Heart right ventricle (tissue), 16 donors: ENCODE data around the gene ARL2. TPM values are rescaled to one million over a fixed set of nuclear protein-coding genes. Genes with fewer than 3 reads are reported as not detected.

Experiments used
- ATAC-seq, 8 donors: fragments of 200-7000 bp; cut with Tn5 transposase; one replicate each; pipeline ENCODE4 v1.9.1; 2020; ENCODE audit warnings: mild to moderate bottlenecking in 8 of 8, moderate library complexity in 8 of 8, moderate number of reproducible peaks in 1 of 8
- DNase-seq, 2 donors: peaks; one replicate each; pipeline ENCODE4 v3.0.0-alpha.2; 2020
- H3K27ac ChIP-seq, 10 donors: fragments of 200-600 bp; sonication (generic) in 2 of 10; one replicate each; pipeline versions ENCODE4 v1.5.0 to v1.8.0; 2020 to 2022; ENCODE audit warnings: mild to moderate bottlenecking in 3 of 10
- H3K27me3 ChIP-seq, 7 donors: fragments of 200-600 bp; one replicate each; pipeline ENCODE4 v1.8.0; 2021 to 2022; ENCODE audit warnings: mild to moderate bottlenecking in 2 of 7
- H3K36me3 ChIP-seq, 9 donors: fragments of 200-600 bp; sonication (generic) in 1 of 9; one replicate each; pipeline versions ENCODE4 v1.5.0 to v1.8.0; 2020 to 2022; ENCODE audit warnings: mild to moderate bottlenecking in 2 of 9
- H3K4me1 ChIP-seq, 9 donors: fragments of 200-600 bp; sonication (generic) in 1 of 9; one replicate each; pipeline versions ENCODE4 v1.5.0 to v1.8.0; 2020 to 2022; ENCODE audit warnings: mild to moderate bottlenecking in 4 of 9
- H3K4me3 ChIP-seq, 10 donors: fragments of 200-600 bp; sonication (generic) in 2 of 10; one replicate each; pipeline versions ENCODE4 v1.5.0 to v1.8.0; 2020 to 2022; ENCODE audit warnings: mild to moderate bottlenecking in 7 of 10, moderate library complexity in 2 of 10
- H3K9me3 ChIP-seq, 11 donors: fragments of 200-600 bp in 10 of 11; sonication (generic) in 2 of 11; one replicate each; pipeline versions ENCODE4 v1.5.0 to v1.8.0; 2013 to 2022; ENCODE audit warnings: mild to moderate bottlenecking in 2 of 11, control low read depth in 1 of 11, moderate library complexity in 1 of 11
- WGBS, 2 donors: extraction: QIAGEN DNeasy Blood & Tissue Kit; methylation state at CpG; one replicate each; pipeline ENCODE4 v1.1.7; 2013; ENCODE audit warnings: inconsistent platforms in 1 of 2; 5-methylcytosine and 5-hydroxymethylcytosine counted together
- intact Hi-C, 10 donors: fragments of 100-400 bp; cut with DNase I; formaldehyde crosslinking; loops; one replicate each; pipeline versions ENCODE4 v1.11.1 to v1.14.2; 2022
- polyA plus RNA-seq, 2 donors: library from polyadenylated mRNA; stranded (reverse); fragments of 200-250 nt; gene quantifications; one replicate each; pipeline ENCODE4 v1.2.3, GENCODE V29; 2013
- total RNA-seq, 10 donors: library from RNA; stranded (reverse); fragmentation: NEBNext Ultra II Directional in 3 of 10; extraction: Animal tissue kit (Norgen Biotek cat#: 25700) in 3 of 10; gene quantifications; one replicate each; pipeline versions ENCODE4 v1.2.1 to v1.2.4, GENCODE V29; 2021 to 2023
- TF ChIP-seq, protein P1 (sequence below), 9 donors: fragments of 200-600 bp; sonication (generic) in 2 of 9; IDR thresholded peaks; one replicate each; pipeline versions ENCODE4 v1.5.0 to v1.8.0; 2021 to 2022; ENCODE audit warnings: antibody characterized with exemption in 9 of 9, mild to moderate bottlenecking in 5 of 9, moderate library complexity in 1 of 9
- donor health status: Arrhythmogenic right ventricular cardiomyopathy.
- donor health status: ischemic (EF 13 %, LVEDD 7.1; RV severe dilation, severe dysfunction).
- donor health status: healthy with polysubstance abuse.
- donor health status: DM: no; HTN: yes; CAD: no.
- donor health status: DM: no; HTN: no; CAD: no.
- donor health status: ischemic (EF 25% LVEDD 6.9; RV normal size, moderate dysfunction).
- donor health status: ischemic (EF 25% LVEDD 5.7; RV mildly dilated, moderate dysfunction).
- donor health status: healthy.
- donor health status: DM: yes; HTN: yes; CAD: no.
- donor health status: Ischemic cardiomyopathy.
- donor health status: ischemic (EF 35%, LVEDD 5.7; RV mildly dilated, moderate dysfunction).
- donor health status: nonischemic (EF 11% LVEDD 7.7; RV severe dilation, severe dysfunction).
- donor health status: DM: yes; HTN: yes; CAD: no.
- donor health status: PGD.
- donor health status: ischemic (EF 29% LVEDD 5.4; RV normal size, mild dysfunction).
- donor health status: nonischemic (EF 23%, LVEDD 6.1; RV moderate dilation, normal function).

The ARL2 gene
- total and polyA plus RNA-seq, 12 donors, result 92.6 to 157 (median 117) TPM

- H3K27me3 ChIP-seq, result no peaks in the 10 kb centered on the region
- H3K4me3 ChIP-seq, result no peak overlapping the region
- no peaks in the 10 kb centered on the region for H3K9me3 ChIP-seq
- 42 to 49% methylated on average over 8 of the region's 8 CpGs for WGBS, 2 donors
- TF ChIP-seq, protein P1, sequence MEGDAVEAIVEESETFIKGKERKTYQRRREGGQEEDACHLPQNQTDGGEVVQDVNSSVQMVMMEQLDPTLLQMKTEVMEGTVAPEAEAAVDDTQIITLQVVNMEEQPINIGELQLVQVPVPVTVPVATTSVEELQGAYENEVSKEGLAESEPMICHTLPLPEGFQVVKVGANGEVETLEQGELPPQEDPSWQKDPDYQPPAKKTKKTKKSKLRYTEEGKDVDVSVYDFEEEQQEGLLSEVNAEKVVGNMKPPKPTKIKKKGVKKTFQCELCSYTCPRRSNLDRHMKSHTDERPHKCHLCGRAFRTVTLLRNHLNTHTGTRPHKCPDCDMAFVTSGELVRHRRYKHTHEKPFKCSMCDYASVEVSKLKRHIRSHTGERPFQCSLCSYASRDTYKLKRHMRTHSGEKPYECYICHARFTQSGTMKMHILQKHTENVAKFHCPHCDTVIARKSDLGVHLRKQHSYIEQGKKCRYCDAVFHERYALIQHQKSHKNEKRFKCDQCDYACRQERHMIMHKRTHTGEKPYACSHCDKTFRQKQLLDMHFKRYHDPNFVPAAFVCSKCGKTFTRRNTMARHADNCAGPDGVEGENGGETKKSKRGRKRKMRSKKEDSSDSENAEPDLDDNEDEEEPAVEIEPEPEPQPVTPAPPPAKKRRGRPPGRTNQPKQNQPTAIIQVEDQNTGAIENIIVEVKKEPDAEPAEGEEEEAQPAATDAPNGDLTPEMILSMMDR (IDR thresholded peaks at IDR 0.05), result no peak
- no peak overlapping the region for H3K27ac ChIP-seq
- ATAC-seq (no peak), DNase-seq (no peak)
- H3K36me3 ChIP-seq, result no peaks in the 10 kb centered on the region
- intact Hi-C loops, result no loop called here
- no peaks in the 10 kb centered on the region for H3K4me1 ChIP-seq
Observed at GRCh38 chr11:65053827-65054508, 40.0 kb downstream of the ARL2 start.

GRCh38 chr11:65055538-65055937 is 41.6 kb downstream of the ARL2 start:
- Histone ChIP-seq H3K4me3 (no peak overlapping the region), H3K27ac (no peak overlapping the region), H3K4me1 (no peaks in the 10 kb centered on the region), H3K9me3 (no peaks in the 10 kb centered on the region), H3K27me3 (no peaks in the 10 kb centered on the region), H3K36me3 (no peaks in the 10 kb centered on the region)
- WGBS, 2 donors, result 77 to 80% methylated on average over 1 of the region's 1 CpG
- TF ChIP-seq, protein P1 (IDR thresholded peaks at IDR 0.05), result no peak
- DNase-seq (no peak), ATAC-seq (no peak)
- intact Hi-C loops, result no loop called here

DNA sequence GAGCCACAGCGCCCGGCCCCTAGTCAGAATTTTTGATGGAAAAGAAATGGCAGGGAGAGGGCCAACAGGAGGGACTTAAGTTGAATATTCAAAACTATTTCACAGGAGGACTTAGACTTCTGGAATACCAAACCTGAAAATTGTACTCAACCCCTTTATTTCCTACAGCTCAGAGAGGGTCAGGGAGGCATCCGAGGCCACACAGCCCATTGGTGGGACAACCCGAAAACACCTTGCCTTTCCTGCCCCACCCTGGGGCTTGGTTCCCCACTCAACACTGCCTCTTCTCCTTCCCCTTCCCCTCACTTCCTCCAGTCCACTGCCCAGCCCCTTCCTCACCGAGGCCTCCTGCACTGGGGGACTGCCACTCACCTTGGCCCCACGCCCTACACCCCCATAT is 43.0 kb downstream of the ARL2 start:
- no peak for DNase-seq
- TF ChIP-seq, protein P1 (IDR thresholded peaks at IDR 0.05), result no peak
- intact Hi-C loops, result no loop called here

GRCh38 chr11:65057526-65057925 is 43.6 kb downstream of the ARL2 start:
- Histone ChIP-seq H3K4me1 (no peaks in the 10 kb centered on the region), H3K4me3 (no peak overlapping the region), H3K36me3 (no peaks in the 10 kb centered on the region), H3K9me3 (no peaks in the 10 kb centered on the region), H3K27ac (no peak overlapping the region), H3K27me3 (no peaks in the 10 kb centered on the region)
- WGBS, 2 donors, result 89 to 92% methylated on average over 7 of the region's 7 CpGs
- DNase-seq, result no peak
- ATAC-seq, result no peak
- intact Hi-C loops, result no loop called here
- TF ChIP-seq, protein P1 (IDR thresholded peaks at IDR 0.05), result no peak

More for the DNA sequence above, 43.0 kb downstream of the ARL2 start:
- Histone ChIP-seq H3K4me3 (no peak overlapping the region), H3K4me1 (no peaks in the 10 kb centered on the region), H3K27me3 (no peaks in the 10 kb centered on the region), H3K9me3 (no peaks in the 10 kb centered on the region), H3K27ac (no peak overlapping the region), H3K36me3 (no peaks in the 10 kb centered on the region)
- no peak for ATAC-seq
- 83 to 89% methylated on average over 6 of the region's 6 CpGs for WGBS, 2 donors
